DMS79 treated with DMSO at 0.1 percent for 48 hours (cell line): Measurements from ENCODE around the gene TAP1.

Experiments
- DNase-seq: peaks from one replicate; lab custom pipeline; 2025; lab: John Stamatoyannopoulos, UW

Gene TAP1

DNA sequence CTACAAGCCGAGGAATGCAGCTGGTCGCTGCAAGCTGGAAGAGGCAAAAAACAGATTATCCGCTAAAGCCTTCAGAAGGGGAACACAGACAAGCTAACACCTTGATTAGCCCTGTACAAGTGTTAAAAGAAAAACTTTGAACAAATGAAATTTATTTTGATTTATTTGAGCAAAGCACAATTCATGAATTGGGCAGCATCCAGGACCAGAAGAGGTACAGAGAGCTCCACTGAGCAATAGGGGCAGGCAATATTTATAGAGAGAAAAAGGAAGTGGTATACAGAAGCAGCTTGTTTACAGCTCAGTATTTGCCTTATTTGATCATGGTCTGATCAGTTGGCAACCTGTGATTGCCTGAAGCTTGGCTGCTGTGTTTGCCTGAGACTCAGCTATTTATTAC, 54.3 kb downstream of the TAP1 start:
- DNase-seq: no peak

DNA sequence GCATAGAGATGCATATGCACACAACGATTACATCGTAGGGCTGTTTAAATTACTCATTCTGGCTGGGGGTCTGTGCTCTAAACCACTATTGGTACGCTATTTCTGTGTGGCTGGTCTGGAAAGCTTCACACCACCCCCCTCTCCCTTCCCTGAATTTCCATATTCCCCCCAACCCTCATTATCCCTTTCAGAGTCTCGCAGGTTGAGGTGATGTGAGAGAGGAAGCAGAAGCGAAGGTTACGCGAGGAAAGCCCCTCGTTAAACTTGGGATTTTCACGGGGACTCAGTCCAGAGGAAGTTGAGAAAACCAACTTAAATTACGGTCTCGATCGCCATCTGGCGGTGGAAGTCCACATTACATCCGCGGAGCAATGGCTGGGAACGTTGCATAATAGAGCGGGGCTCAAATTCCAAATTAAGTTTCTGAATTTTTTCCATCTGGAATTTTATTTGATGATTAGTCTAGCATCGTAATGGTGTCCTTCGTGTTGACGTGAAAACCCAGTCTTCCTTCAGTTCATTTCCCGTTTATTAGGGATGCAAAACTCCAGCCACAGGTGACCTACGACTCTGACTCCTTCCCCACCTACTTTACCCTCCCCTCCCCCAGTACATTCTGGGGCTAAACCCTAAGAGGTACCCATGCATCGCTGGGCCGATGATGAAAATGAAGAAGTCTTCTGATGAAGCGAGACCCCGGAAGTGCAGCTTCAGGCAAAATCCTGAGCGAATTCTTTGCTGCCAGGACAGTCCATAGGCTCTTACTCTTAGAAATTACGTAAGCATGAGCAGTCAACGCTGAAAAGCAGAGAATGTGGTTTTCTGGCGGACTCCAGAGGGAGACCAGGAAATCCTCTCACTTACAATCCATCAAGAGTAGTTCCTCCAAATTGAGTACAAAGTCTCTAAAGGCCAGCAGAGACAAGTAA, 56.4 kb downstream of the TAP1 start:
- peak; percentile 36 for DNase-seq
